RWPE1 (cell line): ENCODE measurements around the gene GALNT18.

Experiments used
- CTCF ChIA-PET: fragments of 350-600 bp; sonication (Branson Sonifier 250); formaldehyde crosslinking; extraction: SDS; loops from one replicate; lab custom pipeline; 2021; lab: Yijun Ruan, JAX
- POLR2A ChIA-PET: fragments of 400-600 bp; formaldehyde crosslinking; extraction: SDS; loops from one replicate; lab custom pipeline; 2020; ENCODE audit warnings: antibody characterized with exemption; ENCODE audit not compliant: low non-redundant PET; lab: Yijun Ruan, JAX
- DNase-seq: peaks from one replicate; pipeline ENCODE4 v3.0.0; 2012; ENCODE audit warnings: low spot score
- H3K27ac ChIP-seq: fragments of 450-650 bp; 2 replicates; pipeline ENCODE4 v1.5.1; 2017
- CTCF ChIP-seq: fragments of 450-650 bp; conservative IDR thresholded peaks from 2 replicates; pipeline ENCODE4 v1.5.1; 2017; ENCODE audit warnings: low read depth, mild to moderate bottlenecking

GALNT18 gene

GRCh38 chr11:11657218-11657955 lies 35.6 kb upstream of the GALNT18 start:
- no peak overlapping the region for H3K27ac ChIP-seq
- no peak for DNase-seq
- POLR2A ChIA-PET = no interaction called here
- no peak for TF ChIP-seq CTCF
- CTCF ChIA-PET = no interaction called here

- no peak overlapping the region for H3K27ac ChIP-seq
- TF ChIP-seq CTCF = no peak
- no peak for DNase-seq
- POLR2A ChIA-PET = no interaction called here
- CTCF ChIA-PET = interaction anchor here (0.7 kb wide), 1 partner anchor 85 kb away, joined by 3 read pairs; no protein-coding TSS in a partner anchor
Observed at GRCh38 chr11:11641581-11641980, 19.8 kb upstream of the GALNT18 start.

- CTCF ChIA-PET = no interaction called here
- no peak overlapping the region for H3K27ac ChIP-seq
- TF ChIP-seq CTCF = no peak
- DNase-seq = no peak
- POLR2A ChIA-PET = no interaction called here
Observed at GRCh38 chr11:11640996-11641395, 19.2 kb upstream of the GALNT18 start.

- no peak overlapping the region for H3K27ac ChIP-seq
- ChIA-PET POLR2A (no interaction called here), CTCF (interaction anchor here (0.6 to 1.6 kb wide), 2 partner anchors 148 to 259 kb away, joined by 3 to 4 read pairs; no protein-coding TSS in a partner anchor)
- no peak for TF ChIP-seq CTCF
- no peak for DNase-seq
Observed at GRCh38 chr11:11640152-11640551, 18.3 kb upstream of the GALNT18 start.

- DNase-seq = no peak
- ChIA-PET POLR2A (no interaction called here), CTCF (no interaction called here)
- TF ChIP-seq CTCF = no peak
- H3K27ac ChIP-seq = no peak overlapping the region
Observed at GRCh38 chr11:11636671-11637070, 14.9 kb upstream of the GALNT18 start.

GRCh38 chr11:11635443-11635842 lies 13.6 kb upstream of the GALNT18 start:
- CTCF ChIA-PET = no interaction called here
- no peak overlapping the region for H3K27ac ChIP-seq
- DNase-seq = no peak
- POLR2A ChIA-PET = no interaction called here
- TF ChIP-seq CTCF = no peak
